ENCODE measurements around the gene RIC8A. TPM values are rescaled to one million over a fixed set of nuclear protein-coding genes. Genes with fewer than 3 reads are reported as not detected.

Gene RIC8A
- total and polyA plus RNA-seq, 9 of the 15 experiments (the other 6 are each of a cell fraction or from before 2014, with no cell fraction given), result 10.7 to 108 (median 72.1) TPM

DNA sequence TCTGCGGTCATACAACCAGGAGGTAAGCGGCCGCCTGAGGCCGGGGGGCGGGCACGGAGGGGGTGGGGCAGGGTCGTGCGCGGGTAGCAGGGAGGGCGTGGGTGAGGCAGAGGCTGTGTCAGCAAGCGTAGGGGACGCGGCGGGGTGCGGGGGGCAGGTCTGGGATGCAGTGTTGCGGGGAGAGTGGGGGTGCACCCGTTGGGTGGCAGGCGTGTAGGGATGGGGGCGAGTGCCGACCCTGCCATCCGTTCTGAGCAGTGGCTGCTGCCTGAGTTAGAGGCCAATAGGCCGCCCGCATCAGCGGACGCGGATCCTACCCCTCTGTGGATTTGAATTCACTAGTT is 1.4 kb downstream of the RIC8A start (continued):
- TF ChIP-seq, protein P1, sequence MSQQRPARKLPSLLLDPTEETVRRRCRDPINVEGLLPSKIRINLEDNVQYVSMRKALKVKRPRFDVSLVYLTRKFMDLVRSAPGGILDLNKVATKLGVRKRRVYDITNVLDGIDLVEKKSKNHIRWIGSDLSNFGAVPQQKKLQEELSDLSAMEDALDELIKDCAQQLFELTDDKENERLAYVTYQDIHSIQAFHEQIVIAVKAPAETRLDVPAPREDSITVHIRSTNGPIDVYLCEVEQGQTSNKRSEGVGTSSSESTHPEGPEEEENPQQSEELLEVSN (IDR thresholded peaks at IDR 0.05; ENCODE audit: borderline replicate concordance in 1 of 2, extremely low read depth in 1 of 2, insufficient read depth in 1 of 2, insufficient read length in 1 of 2, low read depth in 1 of 2, low read length in 1 of 2, poor library complexity in 1 of 2, severe bottlenecking in 1 of 2), result no peak

DNA sequence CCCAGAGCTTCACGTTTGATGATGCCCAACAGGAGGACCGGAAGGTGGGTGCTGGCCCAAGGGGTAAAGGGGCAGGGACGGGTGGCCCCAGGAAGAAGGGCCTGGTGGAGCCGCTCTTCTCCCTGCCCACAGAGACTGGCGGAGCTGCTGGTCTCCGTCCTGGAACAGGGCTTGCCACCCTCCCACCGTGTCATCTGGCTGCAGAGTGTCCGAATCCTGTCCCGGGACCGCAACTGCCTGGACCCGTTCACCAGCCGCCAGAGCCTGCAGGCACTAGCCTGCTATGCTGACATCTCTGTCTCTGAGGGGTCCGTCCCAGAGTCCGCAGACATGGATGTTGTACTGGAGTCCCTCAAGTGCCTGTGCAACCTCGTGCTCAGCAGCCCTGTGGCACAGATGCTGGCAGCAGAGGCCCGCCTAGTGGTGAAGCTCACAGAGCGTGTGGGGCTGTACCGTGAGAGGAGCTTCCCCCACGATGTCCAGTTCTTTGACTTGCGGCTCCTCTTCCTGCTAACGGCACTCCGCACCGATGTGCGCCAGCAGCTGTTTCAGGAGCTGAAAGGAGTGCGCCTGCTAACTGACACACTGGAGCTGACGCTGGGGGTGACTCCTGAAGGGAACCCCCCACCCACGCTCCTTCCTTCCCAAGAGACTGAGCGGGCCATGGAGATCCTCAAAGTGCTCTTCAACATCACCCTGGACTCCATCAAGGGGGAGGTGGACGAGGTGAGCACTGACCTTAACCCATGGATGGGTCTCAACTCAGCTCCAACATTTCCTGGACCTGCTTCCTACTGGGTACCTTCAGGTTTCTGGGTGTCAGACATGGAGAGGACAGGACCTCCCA is 2.0 kb downstream of the RIC8A start:
- Histone ChIP-seq H3K27me3 (ENCODE audit: control insufficient read depth in 2 of 2, insufficient read depth in 2 of 2, low read length in 2 of 2) (no peaks in the 10 kb centered on the region; a peak in 1 of 5 replicates), H3K36me3 (ENCODE audit: control insufficient read depth, insufficient read depth, low read length) (peaks cover 77% of the 10 kb centered on the region), H3K4me3 (peak overlapping the region; percentile 96), H4K20me1 (replicated peaks; ENCODE audit: control insufficient read depth, insufficient read depth, low read length) (peaks cover 30% of the 10 kb centered on the region; the same call in 1 of the 2 replicates), H3K9me1 (ENCODE audit: control insufficient read depth, insufficient read depth, low read length) (peaks cover 10% of the 10 kb centered on the region), H3K27ac (ENCODE audit: extremely low read depth, low read depth, low read length) (peak overlapping the region; percentile 93; the same call in 2 of the 3 replicates), H3K4me1 (replicated peaks in 1 of 2; ENCODE audit: control insufficient read depth in 2 of 2, insufficient read depth in 2 of 2, low read length in 2 of 2) (peaks cover 25 to 54% of the 10 kb centered on the region in 2 experiments; a peak in 4 of 5 replicates), H3K4me2 (ENCODE audit: insufficient read depth, low read length) (peak overlapping the region; percentile 92), H3K9ac (ENCODE audit: insufficient read depth in 1 of 2, low read depth in 2 of 2, low read length in 2 of 2) (peak overlapping the region; percentile 97 to 98), H2AFZ (ENCODE audit: low read depth, low read length) (no peak overlapping the region), H3K79me2 (ENCODE audit: control insufficient read depth, insufficient read depth, low read length) (peaks cover 64% of the 10 kb centered on the region), H3K9me3 (replicated peaks; ENCODE audit: control insufficient read depth, insufficient read depth, low read depth, low read length) (no peaks in the 10 kb centered on the region)
- in situ Hi-C loops (cut with MboI), result loop anchor here (10.0 kb wide), 1 partner anchor 155 kb away; the partner anchor contains the start of gene B4GALNT4
- no peak for DNase-seq (ENCODE audit: extremely low read depth in 1 of 4, low spot score in 3 of 4)
- no peak for ATAC-seq
- WGBS (ENCODE audit: insufficient coverage, low coverage, missing lambda C conversion rate), result 60% methylated on average over 23 of the region's 29 CpGs
- ChIA-PET POLR2A (interaction anchor here (0.6 to 3.1 kb wide), 3 partner anchors 8 to 155 kb away, joined by 3 to 63 read pairs (median 3); no protein-coding TSS in a partner anchor), CTCF (ENCODE audit: low intra/inter-chr PET ratio) (no interaction called here)
- no peak for FAIRE-seq
- BruUV-seq (replicated peaks), result no TSS peak
- intact Hi-C loops (cut with micrococcal nuclease), result no loop called here
- TF ChIP-seq FOXP1 (CRISPR knock-in tag; IDR thresholded peaks at IDR 0.05) (peak; percentile 40; the same call in 1 of the 2 replicates), MBD1 (CRISPR knock-in tag; IDR thresholded peaks at IDR 0.05) (no peak), BRCA1 (IDR thresholded peaks at IDR 0.05) (no peak), BRCA1 (CRISPR knock-in tag; IDR thresholded peaks at IDR 0.05) (0 out of 2 replicates have a peak, but pooled peaks have one; percentile 13), CHD1 (IDR thresholded peaks at IDR 0.05; ENCODE audit: low read length) (peak; percentile 30), POLR2G (IDR thresholded peaks at IDR 0.05; ENCODE audit: low read depth, low read length) (0 out of 2 replicates have a peak, but pooled peaks have one; percentile 41), PBX2 (CRISPR knock-in tag; IDR thresholded peaks at IDR 0.05; ENCODE audit: low read depth) (0 out of 2 replicates have a peak, but pooled peaks have one; percentile 6), PBX2 (tag; conservative IDR thresholded peaks at IDR 0.05; ENCODE audit: low read depth) (no peak), ZNF707 (CRISPR knock-in tag; conservative IDR thresholded peaks at IDR 0.05) (no peak), FOXA3 (CRISPR knock-in tag; conservative IDR thresholded peaks at IDR 0.05 in 1 of 2, IDR thresholded peaks at IDR 0.05 in 1 of 2) (no peak)
